ENCODE measurements around the gene NCAM1. TPM values are rescaled to one million over a fixed set of nuclear protein-coding genes. Genes with fewer than 3 reads are reported as not detected.

The NCAM1 gene
- total and polyA plus RNA-seq, 2 of the 13 experiments (the other 11 are each of a cell fraction or from before 2014, with no cell fraction given): 0.05 TPM; not detected in 1

DNA sequence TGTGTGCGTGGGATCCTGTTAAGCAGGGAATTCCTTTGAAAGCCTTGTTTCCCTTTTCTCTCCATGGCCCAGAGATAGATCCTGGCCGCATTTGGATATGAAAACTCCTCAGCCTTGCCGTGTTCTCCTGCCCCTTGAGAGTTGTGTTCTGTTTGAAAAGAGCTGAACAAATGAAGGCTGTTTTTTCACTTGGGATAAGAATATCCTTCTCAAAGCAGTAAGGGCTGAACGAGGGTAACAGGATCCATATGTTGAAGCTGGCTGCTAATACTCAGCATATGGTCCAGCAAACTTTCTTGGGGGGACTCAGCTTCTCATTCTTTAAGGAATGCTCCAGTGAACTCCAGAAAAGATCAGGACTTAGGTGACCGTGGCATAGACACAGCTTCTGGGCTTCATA, 238.6 kb downstream of the NCAM1 start (continued):
- TF ChIP-seq CREM (IDR thresholded peaks at IDR 0.05) (no peak), CREM (CRISPR knock-in tag; IDR thresholded peaks at IDR 0.05) (no peak)
- TF ChIP-seq, protein P1, sequence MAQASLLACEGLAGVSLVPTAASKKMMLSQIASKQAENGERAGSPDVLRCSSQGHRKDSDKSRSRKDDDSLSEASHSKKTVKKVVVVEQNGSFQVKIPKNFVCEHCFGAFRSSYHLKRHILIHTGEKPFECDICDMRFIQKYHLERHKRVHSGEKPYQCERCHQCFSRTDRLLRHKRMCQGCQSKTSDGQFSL (CRISPR knock-in tag; IDR thresholded peaks at IDR 0.05): no peak

DNA sequence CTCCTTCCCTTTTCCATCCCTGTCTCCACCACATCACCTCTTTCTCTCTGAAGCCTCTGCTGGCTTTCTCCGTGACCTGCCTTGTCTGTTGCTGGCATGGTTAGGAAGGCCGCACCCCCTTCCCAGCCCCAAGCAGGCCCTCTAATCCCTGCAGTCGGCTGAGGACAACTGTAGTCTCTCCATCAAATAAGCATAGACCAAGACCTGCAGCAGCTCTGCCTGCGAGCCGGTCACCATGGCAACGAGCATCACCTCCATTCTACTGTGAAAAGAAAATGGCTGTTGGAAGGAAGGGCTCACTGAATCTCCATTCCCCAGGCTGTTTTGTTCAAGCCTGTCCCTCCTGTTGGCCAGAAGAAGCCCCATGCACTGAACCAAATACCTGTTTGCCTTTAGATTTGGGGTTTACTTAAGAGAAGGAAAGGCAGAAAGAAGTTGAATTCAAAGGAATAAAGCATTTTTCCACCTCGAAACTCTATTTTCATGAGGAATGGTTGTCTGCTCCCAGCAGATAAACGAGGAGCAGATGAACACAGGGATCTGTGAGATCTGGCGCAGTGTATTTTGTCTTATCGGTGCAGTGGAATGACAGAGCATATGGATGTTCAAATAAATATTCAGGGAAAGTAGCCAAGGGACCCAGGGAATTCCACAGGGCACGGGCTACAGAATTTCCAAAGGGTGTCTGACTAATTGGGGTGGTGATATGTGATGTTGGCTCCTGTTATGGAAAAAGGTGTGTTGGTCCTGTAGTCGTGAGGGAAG, 240.0 kb downstream of the NCAM1 start:
- in situ Hi-C loops (cut with HindIII; ENCODE audit: extremely low pct_ligation_motif_present, low pct_unique_long_range_greater_than_20kb): no loop called here
- Histone ChIP-seq H3K27ac (ENCODE audit: extremely low read length, insufficient read depth, low read length) (no peak overlapping the region), H3K4me1 (ENCODE audit: insufficient read depth, low read length) (0 out of 2 replicates have a peak, but pooled peaks cover under 1% of the 10 kb centered on the region), H4K20me1 (ENCODE audit: insufficient read depth, low read length) (no peaks in the 10 kb centered on the region), H3K4me2 (ENCODE audit: low read depth, low read length) (no peak overlapping the region), H3K79me2 (ENCODE audit: insufficient read depth, low read length) (no peaks in the 10 kb centered on the region), H3K36me3 (replicated peaks in 1 of 2; ENCODE audit: control insufficient read depth in 1 of 2, insufficient read depth in 2 of 2, low read length in 2 of 2) (no peaks in the 10 kb centered on the region), H2AFZ (ENCODE audit: low read length) (no peak overlapping the region), H3K4me3 (replicated peaks in 1 of 3; ENCODE audit: insufficient read depth in 1 of 3, low read depth in 2 of 3, low read length in 3 of 3) (no peak overlapping the region), H3K27me3 (ENCODE audit: control insufficient read depth in 1 of 2, insufficient read depth in 2 of 2, low read length in 2 of 2) (peaks cover 0 to 24% of the 10 kb centered on the region in 2 experiments; a peak in 1 of 5 replicates), H3K9me3 (ENCODE audit: low read length) (no peaks in the 10 kb centered on the region), H3K9ac (ENCODE audit: insufficient read depth, low read depth, low read length) (no peak overlapping the region)
- no TSS peak for BruUV-seq (replicated peaks)
- DNase-seq (ENCODE audit: low spot score) (no peak), ATAC-seq (no peak), FAIRE-seq (no peak)
- intact Hi-C loops (cut with micrococcal nuclease; ENCODE audit: unreplicated experiment): no loop called here
- 20% methylated on average over 12 of the region's 12 CpGs for WGBS (ENCODE audit: low lambda C conversion rate)
- CTCF ChIA-PET (ENCODE audit: low intra/inter-chr PET ratio, low total read pairs): no interaction called here
- POLR2A ChIA-PET: no interaction called here
- no peak for TF ChIP-seq BRCA1 (CRISPR knock-in tag; IDR thresholded peaks at IDR 0.05)
- TF ChIP-seq CEBPG (CRISPR knock-in tag; IDR thresholded peaks at IDR 0.05): no peak
- TF ChIP-seq, protein P2, sequence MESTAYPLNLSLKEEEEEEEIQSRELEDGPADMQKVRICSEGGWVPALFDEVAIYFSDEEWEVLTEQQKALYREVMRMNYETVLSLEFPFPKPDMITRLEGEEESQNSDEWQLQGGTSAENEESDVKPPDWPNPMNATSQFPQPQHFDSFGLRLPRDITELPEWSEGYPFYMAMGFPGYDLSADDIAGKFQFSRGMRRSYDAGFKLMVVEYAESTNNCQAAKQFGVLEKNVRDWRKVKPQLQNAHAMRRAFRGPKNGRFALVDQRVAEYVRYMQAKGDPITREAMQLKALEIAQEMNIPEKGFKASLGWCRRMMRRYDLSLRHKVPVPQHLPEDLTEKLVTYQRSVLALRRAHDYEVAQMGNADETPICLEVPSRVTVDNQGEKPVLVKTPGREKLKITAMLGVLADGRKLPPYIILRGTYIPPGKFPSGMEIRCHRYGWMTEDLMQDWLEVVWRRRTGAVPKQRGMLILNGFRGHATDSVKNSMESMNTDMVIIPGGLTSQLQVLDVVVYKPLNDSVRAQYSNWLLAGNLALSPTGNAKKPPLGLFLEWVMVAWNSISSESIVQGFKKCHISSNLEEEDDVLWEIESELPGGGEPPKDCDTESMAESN (CRISPR knock-in tag; conservative IDR thresholded peaks at IDR 0.05): no peak
- TF ChIP-seq HNF4G (IDR thresholded peaks at IDR 0.05; ENCODE audit: borderline replicate concordance, low read depth, low read length): no peak
- TF ChIP-seq HNF4G (CRISPR knock-in tag; IDR thresholded peaks at IDR 0.05; ENCODE audit: borderline replicate concordance, low read depth): no peak
- TF ChIP-seq, protein P3, sequence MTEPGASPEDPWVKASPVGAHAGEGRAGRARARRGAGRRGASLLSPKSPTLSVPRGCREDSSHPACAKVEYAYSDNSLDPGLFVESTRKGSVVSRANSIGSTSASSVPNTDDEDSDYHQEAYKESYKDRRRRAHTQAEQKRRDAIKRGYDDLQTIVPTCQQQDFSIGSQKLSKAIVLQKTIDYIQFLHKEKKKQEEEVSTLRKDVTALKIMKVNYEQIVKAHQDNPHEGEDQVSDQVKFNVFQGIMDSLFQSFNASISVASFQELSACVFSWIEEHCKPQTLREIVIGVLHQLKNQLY (CRISPR knock-in tag; IDR thresholded peaks at IDR 0.05): no peak
- TF ChIP-seq, protein P4, sequence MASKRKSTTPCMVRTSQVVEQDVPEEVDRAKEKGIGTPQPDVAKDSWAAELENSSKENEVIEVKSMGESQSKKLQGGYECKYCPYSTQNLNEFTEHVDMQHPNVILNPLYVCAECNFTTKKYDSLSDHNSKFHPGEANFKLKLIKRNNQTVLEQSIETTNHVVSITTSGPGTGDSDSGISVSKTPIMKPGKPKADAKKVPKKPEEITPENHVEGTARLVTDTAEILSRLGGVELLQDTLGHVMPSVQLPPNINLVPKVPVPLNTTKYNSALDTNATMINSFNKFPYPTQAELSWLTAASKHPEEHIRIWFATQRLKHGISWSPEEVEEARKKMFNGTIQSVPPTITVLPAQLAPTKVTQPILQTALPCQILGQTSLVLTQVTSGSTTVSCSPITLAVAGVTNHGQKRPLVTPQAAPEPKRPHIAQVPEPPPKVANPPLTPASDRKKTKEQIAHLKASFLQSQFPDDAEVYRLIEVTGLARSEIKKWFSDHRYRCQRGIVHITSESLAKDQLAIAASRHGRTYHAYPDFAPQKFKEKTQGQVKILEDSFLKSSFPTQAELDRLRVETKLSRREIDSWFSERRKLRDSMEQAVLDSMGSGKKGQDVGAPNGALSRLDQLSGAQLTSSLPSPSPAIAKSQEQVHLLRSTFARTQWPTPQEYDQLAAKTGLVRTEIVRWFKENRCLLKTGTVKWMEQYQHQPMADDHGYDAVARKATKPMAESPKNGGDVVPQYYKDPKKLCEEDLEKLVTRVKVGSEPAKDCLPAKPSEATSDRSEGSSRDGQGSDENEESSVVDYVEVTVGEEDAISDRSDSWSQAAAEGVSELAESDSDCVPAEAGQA (IDR thresholded peaks at IDR 0.05; ENCODE audit: low read depth): no peak
- TF ChIP-seq, protein P4 (CRISPR knock-in tag; IDR thresholded peaks at IDR 0.05; ENCODE audit: borderline replicate concordance): no peak
- TF ChIP-seq ZFYVE20 (CRISPR knock-in tag; IDR thresholded peaks at IDR 0.05; ENCODE audit: borderline replicate concordance, low read depth): no peak
